ENCODE results near the gene KIF16B.

DNA sequence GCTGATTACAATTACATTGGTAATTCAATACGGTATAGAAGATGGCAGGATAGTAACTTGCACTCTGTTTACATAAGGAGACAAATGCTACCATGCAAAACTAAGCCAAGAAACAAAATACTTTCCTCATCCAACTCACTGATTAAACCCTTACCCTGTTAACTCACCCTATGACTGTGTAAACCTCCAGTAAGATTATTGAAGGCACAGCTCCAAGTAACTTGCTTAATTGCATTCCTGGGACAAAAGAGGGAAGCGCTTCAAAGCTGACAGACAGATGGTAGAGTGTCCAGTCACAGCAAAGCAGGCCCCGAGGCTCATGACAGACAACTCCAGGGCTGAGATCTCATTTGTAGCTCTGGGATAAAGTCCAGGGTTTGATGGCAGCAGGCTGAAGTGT is 6.9 kb upstream of the KIF16B start:
- TF ChIP-seq EZH2 (IDR thresholded peaks at IDR 0.05; ENCODE audit: borderline replicate concordance, low read depth, low read length, poor library complexity, severe bottlenecking): no peak
- TF ChIP-seq, protein P1, sequence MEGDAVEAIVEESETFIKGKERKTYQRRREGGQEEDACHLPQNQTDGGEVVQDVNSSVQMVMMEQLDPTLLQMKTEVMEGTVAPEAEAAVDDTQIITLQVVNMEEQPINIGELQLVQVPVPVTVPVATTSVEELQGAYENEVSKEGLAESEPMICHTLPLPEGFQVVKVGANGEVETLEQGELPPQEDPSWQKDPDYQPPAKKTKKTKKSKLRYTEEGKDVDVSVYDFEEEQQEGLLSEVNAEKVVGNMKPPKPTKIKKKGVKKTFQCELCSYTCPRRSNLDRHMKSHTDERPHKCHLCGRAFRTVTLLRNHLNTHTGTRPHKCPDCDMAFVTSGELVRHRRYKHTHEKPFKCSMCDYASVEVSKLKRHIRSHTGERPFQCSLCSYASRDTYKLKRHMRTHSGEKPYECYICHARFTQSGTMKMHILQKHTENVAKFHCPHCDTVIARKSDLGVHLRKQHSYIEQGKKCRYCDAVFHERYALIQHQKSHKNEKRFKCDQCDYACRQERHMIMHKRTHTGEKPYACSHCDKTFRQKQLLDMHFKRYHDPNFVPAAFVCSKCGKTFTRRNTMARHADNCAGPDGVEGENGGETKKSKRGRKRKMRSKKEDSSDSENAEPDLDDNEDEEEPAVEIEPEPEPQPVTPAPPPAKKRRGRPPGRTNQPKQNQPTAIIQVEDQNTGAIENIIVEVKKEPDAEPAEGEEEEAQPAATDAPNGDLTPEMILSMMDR (conservative IDR thresholded peaks at IDR 0.05; ENCODE audit: low read depth, low read length): no peak
